Activated T-cell treated with anti-CD3 and anti-CD28 coated beads, Interleukin-2, amount 50 U/mL, for 72 hours (primary cell): ENCODE measurements around the gene CAPN5. TPM values are rescaled to one million over a fixed set of nuclear protein-coding genes. Genes with fewer than 3 reads are reported as not detected.

Experiments
- ATAC-seq, 2 donors: fragments of 150-1000 bp; cut with Tn5 transposase; replicated peaks in 1 of 2; 2 replicates each; pipeline ENCODE4 v1.10.0; 2021; ENCODE audit warnings: moderate library complexity in 2 of 2, mild to moderate bottlenecking in 1 of 2
- DNase-seq, 2 donors: peaks; one replicate each; pipeline ENCODE4 v3.0.0; 2021 to 2022; ENCODE audit warnings: mixed read lengths in 1 of 2
- H3K27ac Mint-ChIP-seq: one replicate; pipeline ENCODE4 v1.8.0; 2022; ENCODE audit warnings: mild to moderate bottlenecking, moderate library complexity, mixed read lengths
- H3K27me3 Mint-ChIP-seq: one replicate; pipeline ENCODE4 v1.8.0; 2022; ENCODE audit warnings: low read depth, mixed read lengths
- H3K36me3 Mint-ChIP-seq, 2 donors: one replicate each; pipeline ENCODE4 v1.8.0; 2022; ENCODE audit warnings: mixed read lengths in 2 of 2, mild to moderate bottlenecking in 1 of 2; ENCODE audit not compliant: insufficient read depth in 2 of 2
- H3K4me1 Mint-ChIP-seq: one replicate; pipeline ENCODE4 v1.8.0; 2022; ENCODE audit warnings: low read depth, mixed read lengths
- H3K4me3 Mint-ChIP-seq, 2 donors: one replicate each; pipeline ENCODE4 v1.8.0; 2022; ENCODE audit warnings: mild to moderate bottlenecking in 2 of 2, mixed read lengths in 2 of 2, moderate library complexity in 2 of 2
- H3K9me3 Mint-ChIP-seq, 2 donors: one replicate each; pipeline ENCODE4 v1.8.0; 2022; ENCODE audit warnings: mixed read lengths in 2 of 2
- total RNA-seq, 2 donors: library from RNA; stranded (reverse); gene quantifications; one replicate each; pipeline ENCODE4 v1.2.3, GENCODE V29; 2022

The CAPN5 gene
- total RNA-seq, 2 donors from 2014 or later = 1.0 to 1.1 TPM

DNA sequence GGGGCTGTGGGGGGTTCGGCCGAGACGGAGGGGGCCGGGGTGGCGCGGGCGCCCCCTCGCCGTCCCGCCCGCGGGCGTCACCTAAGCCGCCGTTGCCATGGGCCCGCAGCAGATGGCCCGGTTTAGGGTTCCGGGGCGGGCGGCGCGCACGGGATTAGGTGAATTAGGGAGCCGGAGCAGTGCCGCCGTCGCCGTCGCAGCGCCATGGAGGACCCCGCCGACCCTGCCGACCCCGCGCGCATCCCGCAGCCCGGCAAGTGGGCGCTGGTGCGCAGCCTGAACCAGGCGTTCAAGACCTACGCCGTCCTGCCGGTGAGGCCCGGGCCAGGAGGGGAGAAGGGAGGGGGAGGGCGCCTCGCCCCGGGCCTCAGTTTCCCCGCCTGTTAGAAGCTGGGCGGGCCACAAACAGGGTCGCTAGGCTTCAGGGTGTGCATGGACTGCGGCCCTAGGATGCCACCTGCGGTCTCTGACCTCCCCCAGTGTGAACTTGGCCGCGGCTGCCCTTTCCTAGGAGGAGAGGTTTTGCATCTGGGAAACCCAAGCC lies 71.4 kb downstream of the CAPN5 start:
- no peaks in the 10 kb centered on the region for H3K9me3 Mint-ChIP-seq
- no peak overlapping the region for H3K4me3 Mint-ChIP-seq
- H3K27ac Mint-ChIP-seq = no peak overlapping the region
- DNase-seq = no peak
- peaks cover 31% of the 10 kb centered on the region for H3K4me1 Mint-ChIP-seq
- H3K27me3 Mint-ChIP-seq = peaks cover 23% of the 10 kb centered on the region
- H3K36me3 Mint-ChIP-seq = no peaks in the 10 kb centered on the region
- no peak for ATAC-seq

DNA sequence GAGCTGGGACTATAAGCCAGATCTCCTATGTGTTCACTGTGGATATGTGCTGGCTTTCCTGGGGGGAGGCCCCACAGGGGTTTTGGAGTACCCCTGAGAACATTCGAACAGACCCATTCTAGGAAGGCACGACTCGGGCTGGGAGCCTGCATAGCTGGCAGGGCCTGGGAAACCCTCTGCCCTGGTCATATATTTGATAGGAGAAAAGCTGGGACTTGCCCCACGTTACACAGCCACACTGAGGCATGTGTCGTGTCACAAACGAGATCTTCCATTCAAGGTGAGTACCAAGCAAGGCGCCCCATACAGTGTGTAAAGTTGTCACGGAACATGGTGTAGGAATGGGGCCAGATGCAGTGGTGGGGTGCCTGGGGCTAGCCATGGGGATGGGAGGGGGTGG lies 72.4 kb downstream of the CAPN5 start:
- H3K4me3 Mint-ChIP-seq = no peak overlapping the region

DNA sequence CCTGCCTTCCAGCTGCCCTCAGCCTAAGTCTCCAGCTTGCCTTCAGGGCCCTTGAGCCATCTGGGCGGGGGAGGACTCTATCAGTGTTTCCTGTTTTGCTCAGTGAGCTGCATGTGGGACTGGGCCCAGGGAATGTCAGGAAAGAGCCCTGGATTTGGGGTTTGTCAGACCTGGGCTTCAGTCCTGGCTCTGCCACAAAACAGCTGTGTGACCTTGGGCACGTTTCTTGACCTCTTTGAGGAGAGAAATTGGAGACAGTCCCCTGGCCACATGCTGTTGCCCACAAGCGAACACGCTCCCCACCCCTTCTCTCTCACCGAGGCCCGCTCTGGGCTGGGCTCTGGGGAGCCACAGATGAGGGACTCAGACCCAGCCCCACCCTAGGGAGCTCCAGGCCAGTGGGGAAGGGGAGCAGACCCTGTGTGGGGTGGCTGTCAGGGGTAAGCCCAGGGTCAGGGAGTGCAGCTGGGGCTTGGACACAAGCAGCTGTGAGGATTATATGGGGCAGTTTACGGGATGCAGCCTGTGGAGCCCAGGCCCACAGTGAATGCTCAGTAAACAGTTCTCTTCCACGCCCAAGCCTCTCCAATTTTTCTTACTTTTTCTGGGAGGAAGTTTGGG lies 73.6 kb downstream of the CAPN5 start:
- H3K36me3 Mint-ChIP-seq = no peaks in the 10 kb centered on the region
- no peak overlapping the region for H3K27ac Mint-ChIP-seq
- DNase-seq = no peak
- no peak overlapping the region for H3K4me3 Mint-ChIP-seq
- no peaks in the 10 kb centered on the region for H3K9me3 Mint-ChIP-seq
- peaks cover 25% of the 10 kb centered on the region for H3K4me1 Mint-ChIP-seq
- peaks cover 23% of the 10 kb centered on the region for H3K27me3 Mint-ChIP-seq
- no peak for ATAC-seq

More for the DNA sequence above, 72.4 kb downstream of the CAPN5 start:
- Mint-ChIP-seq H3K4me1 (peaks cover 31% of the 10 kb centered on the region), H3K9me3 (no peaks in the 10 kb centered on the region), H3K27me3 (peaks cover 23% of the 10 kb centered on the region), H3K27ac (no peak overlapping the region), H3K36me3 (no peaks in the 10 kb centered on the region)
- no peak for ATAC-seq
- no peak for DNase-seq

DNA sequence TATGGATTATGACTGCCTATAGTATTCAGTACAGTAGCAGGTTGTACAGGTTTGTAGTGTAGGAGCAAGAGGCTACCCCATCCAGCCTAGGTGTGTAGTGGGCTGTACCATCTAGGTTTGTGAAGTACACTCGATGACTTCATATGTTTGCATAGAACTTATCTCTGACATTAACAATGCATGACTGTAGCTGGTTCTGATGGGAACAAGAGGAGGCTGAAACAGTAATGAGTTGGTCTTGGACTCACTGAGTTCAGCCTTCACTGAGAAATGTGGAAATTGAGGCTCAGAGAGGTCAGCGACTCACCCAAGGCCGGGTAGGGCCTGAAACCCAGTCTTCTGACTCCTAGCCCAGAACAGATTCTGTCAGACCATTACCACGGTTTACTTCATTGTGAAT lies 74.3 kb downstream of the CAPN5 start:
- Mint-ChIP-seq H3K36me3 (no peaks in the 10 kb centered on the region), H3K4me3 (no peak overlapping the region), H3K27ac (no peak overlapping the region), H3K9me3 (no peaks in the 10 kb centered on the region), H3K4me1 (peaks cover 18% of the 10 kb centered on the region), H3K27me3 (peaks cover 23% of the 10 kb centered on the region)
- peak in 1 of 2 donors; percentile 25 for DNase-seq
- ATAC-seq = peak; percentile 57 to 65

DNA sequence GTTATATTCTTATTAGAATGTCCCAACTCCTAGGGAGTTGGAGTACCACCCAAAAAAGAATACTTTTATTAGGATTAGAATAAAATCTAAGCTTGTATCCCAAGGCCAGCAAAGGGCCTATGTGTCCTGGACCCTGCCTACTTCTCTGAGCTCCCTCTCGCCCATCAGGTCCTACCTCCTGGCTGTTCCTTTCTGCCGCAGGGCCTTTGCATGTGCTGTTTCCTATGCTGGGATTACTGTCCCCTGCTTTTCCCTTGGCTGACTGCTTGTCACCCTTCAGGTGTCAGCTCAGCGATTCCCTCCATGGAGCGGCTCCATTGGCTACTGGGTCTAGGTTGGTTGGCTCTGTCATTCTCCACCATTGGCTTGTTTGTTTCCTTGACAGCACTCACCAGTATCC lies 74.7 kb downstream of the CAPN5 start:
- DNase-seq (no peak), ATAC-seq (no peak)
- H3K4me3 Mint-ChIP-seq = no peak overlapping the region
- no peak overlapping the region for H3K27ac Mint-ChIP-seq
- peaks cover 14% of the 10 kb centered on the region for H3K4me1 Mint-ChIP-seq
- no peaks in the 10 kb centered on the region for H3K9me3 Mint-ChIP-seq
- H3K27me3 Mint-ChIP-seq = peaks cover 21% of the 10 kb centered on the region
- no peaks in the 10 kb centered on the region for H3K36me3 Mint-ChIP-seq

DNA sequence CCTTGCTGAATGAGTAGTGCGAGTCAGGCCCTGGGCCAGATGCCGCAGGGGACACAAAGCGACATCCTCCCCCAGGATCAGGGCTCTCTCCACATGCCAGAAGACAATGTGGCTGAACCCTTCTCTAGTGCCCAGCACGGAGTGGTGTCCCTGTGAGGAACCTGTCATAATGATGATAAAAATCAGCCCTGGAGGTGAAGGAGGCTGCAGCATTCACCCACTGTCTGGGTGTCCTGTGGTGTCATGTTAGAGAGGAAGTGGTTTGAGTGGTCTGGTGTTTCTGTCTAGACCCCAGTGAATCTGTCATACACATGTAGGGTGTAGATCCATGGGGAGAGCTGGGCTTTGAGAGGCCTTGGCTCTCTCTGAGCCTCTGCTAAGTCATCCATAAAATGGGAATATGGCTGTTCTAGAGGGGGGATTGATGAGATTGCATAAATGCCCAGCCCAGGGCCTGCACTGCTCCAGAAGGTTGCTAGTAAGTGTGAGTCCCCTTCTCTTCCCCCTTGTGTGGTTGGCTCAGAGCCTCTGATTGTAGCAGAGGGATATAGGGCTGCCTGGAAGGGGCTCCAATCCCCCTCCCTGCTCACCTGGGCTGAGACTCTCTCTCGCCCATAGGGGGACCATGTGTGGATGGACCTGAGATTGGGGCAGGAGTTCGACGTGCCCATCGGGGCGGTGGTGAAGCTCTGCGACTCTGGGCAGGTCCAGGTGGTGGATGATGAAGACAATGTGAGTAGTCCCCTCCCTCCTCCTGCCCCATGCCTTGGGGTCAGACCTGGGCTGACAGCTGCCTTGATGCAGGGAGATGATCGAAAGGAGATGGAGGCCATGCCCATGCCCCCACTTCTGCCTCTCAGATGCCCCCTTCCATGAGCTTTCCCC lies 75.6 kb downstream of the CAPN5 start:
- Mint-ChIP-seq H3K36me3 (no peaks in the 10 kb centered on the region), H3K4me3 (no peak overlapping the region), H3K4me1 (peaks cover 13% of the 10 kb centered on the region), H3K27ac (no peak overlapping the region), H3K9me3 (no peaks in the 10 kb centered on the region), H3K27me3 (peaks cover 12% of the 10 kb centered on the region)
- ATAC-seq = peak; percentile 79 to 85
- peak; percentile 39 to 47 for DNase-seq

DNA sequence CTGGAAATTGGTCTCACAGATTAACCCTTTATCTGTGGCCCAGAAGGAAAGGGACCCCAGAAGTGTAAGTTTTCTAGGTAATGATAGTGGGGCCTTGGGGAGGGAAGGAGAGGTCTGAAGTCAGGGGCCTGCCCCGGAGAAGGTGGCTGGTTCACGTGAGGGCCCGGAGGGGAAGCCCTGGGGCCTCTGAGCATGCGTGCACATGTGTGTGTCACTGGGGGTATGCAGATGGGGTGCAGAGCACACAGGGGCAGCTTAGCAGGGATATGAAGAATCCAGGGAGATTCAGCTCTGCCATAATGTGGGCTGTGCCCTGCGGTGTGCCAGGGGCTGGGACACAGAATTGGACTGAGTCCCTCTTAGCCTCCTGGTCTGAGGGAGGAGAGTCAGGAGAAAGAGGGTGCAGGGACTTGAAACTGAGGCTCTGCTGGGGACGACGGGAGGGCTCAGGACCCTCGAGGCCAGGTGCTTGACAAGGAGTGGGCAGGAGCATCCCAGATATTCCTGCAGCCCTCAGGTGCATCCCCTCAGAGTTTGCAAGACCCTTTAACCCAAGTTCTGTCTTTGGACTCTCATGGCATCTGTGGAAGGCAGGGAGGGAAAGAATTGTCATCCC lies 76.7 kb downstream of the CAPN5 start:
- Mint-ChIP-seq H3K27ac (no peak overlapping the region), H3K27me3 (peaks cover 9% of the 10 kb centered on the region), H3K4me1 (peaks cover 25% of the 10 kb centered on the region)

DNA sequence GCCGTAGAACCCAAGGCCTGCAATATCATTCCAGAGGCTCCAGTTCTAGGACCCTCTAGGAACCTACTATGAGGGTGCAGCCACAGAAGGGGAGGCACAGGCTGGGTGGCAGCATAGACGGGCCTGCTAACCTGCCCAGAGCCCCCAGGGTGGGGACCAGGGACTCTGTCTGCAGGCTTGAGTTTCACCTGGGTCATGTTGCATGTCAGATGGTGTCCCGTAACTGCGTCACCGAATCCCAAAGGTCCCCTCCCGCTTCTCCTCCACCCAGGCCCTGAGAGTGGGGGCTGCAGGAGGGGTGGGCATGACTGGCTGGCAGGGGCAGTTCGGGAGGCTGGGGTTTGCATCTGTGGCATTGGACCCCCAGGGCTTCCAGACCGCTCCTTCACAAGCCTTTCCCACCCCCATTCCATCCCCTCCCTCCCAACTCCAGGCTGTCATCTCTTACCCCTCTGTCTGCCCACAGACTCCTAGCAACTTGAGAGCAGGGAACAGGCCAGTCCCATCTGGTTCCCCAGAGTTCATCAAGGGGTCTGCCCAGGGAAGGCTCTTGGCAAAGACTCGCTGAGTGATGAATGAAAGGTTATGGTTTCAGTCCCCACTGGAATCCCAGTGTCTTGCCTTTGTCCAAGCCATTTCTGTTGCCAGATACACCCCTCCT lies 77.6 kb downstream of the CAPN5 start:
- ATAC-seq (no peak), DNase-seq (no peak)
- Mint-ChIP-seq H3K27me3 (peaks cover 6% of the 10 kb centered on the region), H3K4me3 (no peak overlapping the region), H3K4me1 (peaks cover 25% of the 10 kb centered on the region), H3K27ac (no peak overlapping the region), H3K9me3 (no peaks in the 10 kb centered on the region), H3K36me3 (no peaks in the 10 kb centered on the region)

More for the DNA sequence above, 76.7 kb downstream of the CAPN5 start:
- no peak for ATAC-seq
- H3K4me3 Mint-ChIP-seq = no peak overlapping the region
- no peaks in the 10 kb centered on the region for H3K9me3 Mint-ChIP-seq
- H3K36me3 Mint-ChIP-seq = no peaks in the 10 kb centered on the region
- no peak for DNase-seq

DNA sequence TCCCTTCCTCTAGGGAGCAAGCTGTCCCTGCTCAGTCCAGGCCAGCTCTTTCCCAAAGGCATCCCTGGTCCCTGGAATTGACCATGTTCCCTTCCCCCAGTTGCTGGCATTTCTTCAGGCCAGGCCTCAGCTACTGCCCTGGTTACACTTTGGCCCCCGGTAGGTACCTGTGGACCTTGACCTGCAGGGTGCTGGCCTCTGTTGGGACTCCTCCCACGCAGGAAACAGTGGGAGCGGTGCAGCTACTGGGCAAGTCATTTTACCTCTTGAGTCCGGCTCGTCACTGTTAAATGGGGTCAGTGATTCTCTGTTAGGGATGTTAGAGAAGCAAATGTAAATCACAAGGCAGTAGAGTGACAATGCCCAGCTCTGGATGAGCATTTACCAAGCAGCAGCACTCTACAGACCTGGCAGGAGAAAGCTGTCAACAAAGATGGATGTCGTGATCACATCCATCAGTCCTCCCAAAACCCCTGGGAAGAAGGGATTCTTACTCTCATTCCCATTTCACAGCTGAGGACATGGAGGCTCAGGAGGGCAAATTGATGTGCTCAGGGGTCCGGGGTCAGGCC lies 78.2 kb downstream of the CAPN5 start:
- no peak for ATAC-seq
- no peaks in the 10 kb centered on the region for H3K36me3 Mint-ChIP-seq
- H3K4me3 Mint-ChIP-seq = no peak overlapping the region

DNA sequence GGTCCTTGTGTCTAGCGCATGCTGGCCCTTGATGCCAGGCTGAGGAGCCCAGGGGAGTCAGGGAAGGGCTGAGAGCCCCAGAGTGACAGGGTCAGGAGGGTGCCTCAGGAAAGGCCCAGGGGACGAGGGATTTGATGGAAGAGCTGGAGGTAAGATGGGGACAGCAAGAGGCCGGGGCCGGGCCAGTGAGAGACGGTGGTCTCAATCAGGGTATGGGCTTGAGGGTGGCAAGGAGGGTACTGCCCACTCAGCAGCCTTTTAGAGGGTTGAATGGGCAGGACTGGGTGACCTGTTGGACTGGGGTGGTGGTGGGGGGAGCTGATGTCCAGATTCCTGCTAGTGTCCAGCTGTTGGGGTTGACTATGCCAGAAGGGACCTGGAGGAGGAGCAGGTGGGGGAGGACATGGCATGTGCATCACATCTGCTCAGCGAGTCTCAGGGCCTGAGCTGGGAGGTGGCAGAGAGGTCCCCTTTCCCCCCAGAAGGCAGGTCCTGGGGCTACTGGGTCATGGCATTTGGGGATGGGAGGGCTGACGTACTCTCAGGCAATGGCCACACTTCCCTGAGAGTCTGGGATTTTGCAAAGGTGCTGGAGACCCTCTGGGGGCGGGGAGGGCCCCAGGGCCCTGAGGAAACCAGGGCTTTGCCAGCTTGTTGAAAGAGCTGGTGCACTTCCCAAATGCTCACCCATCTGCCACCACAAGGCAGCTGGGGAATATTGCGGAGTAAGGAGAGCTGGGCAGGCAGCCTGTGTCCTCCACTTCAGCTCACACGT lies 79.7 kb downstream of the CAPN5 start:
- Mint-ChIP-seq H3K36me3 (no peaks in the 10 kb centered on the region), H3K4me3 (no peak overlapping the region), H3K9me3 (no peaks in the 10 kb centered on the region), H3K27me3 (no peaks in the 10 kb centered on the region), H3K27ac (peak overlapping the region; percentile 12), H3K4me1 (peaks cover 28% of the 10 kb centered on the region)
- DNase-seq = no peak
- ATAC-seq = no peak

More for the DNA sequence above, 78.2 kb downstream of the CAPN5 start:
- no peak overlapping the region for H3K27ac Mint-ChIP-seq
- H3K4me1 Mint-ChIP-seq = peaks cover 25% of the 10 kb centered on the region
- no peaks in the 10 kb centered on the region for H3K27me3 Mint-ChIP-seq
- DNase-seq = no peak
- H3K9me3 Mint-ChIP-seq = no peaks in the 10 kb centered on the region

DNA sequence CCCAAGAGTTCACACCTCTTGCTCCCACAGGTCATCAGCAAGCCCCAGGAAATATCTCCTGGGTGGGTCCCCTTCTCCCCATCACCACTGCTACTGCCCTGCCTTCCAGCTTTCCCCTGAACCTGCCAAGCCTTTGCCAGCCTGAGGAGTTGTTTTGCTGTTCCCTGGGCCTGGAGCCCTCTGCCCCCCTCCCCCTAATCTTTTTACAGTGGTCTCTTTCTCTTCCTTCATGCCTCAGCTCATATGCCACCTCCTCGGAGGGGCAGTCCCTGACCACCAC lies 80.2 kb downstream of the CAPN5 start:
- no peaks in the 10 kb centered on the region for H3K36me3 Mint-ChIP-seq
- ATAC-seq (no peak), DNase-seq (no peak)
- H3K4me3 Mint-ChIP-seq = no peak overlapping the region
- no peaks in the 10 kb centered on the region for H3K9me3 Mint-ChIP-seq
- peaks cover 29% of the 10 kb centered on the region for H3K4me1 Mint-ChIP-seq
- H3K27me3 Mint-ChIP-seq = no peaks in the 10 kb centered on the region
- H3K27ac Mint-ChIP-seq = no peak overlapping the region

DNA sequence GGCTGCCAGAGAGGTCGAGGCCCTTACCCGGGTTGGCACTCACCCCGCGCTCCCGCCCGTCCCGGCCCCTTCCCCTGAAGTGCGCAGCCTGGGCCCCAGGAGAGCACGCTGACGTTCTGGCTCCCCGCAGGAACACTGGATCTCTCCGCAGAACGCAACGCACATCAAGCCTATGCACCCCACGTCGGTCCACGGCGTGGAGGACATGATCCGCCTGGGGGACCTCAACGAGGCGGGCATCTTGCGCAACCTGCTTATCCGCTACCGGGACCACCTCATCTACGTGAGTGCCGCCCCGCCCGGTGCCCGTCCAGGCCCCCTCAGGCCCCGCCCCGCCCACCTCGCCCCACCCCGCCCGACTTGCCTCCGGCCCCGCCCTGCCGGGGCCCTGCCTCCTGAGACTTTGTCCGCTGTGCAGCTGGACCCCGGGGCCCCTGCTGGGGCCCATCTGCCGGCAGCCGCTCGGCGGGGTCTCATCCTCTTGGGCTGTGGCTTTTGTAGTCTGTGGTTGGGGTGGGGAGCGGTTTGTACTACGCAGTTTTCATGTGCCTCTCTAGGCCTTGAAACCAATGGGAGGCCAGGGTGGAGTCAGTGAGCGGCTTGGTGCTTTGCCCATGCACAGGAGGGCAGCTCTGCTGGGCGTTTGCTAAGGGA lies 81.0 kb downstream of the CAPN5 start:
- H3K27me3 Mint-ChIP-seq = no peaks in the 10 kb centered on the region
- peak overlapping the region; percentile 61 to 63 for H3K4me3 Mint-ChIP-seq
- peak; percentile 52 to 58 for DNase-seq
- H3K9me3 Mint-ChIP-seq = no peaks in the 10 kb centered on the region
- H3K36me3 Mint-ChIP-seq = no peaks in the 10 kb centered on the region
- ATAC-seq = peak; percentile 51 to 69
- peaks cover 32% of the 10 kb centered on the region for H3K4me1 Mint-ChIP-seq
- H3K27ac Mint-ChIP-seq = peak overlapping the region; percentile 55
